HepG2 (cell line): ENCODE results near the gene TMEM256. TPM values are rescaled to one million over a fixed set of nuclear protein-coding genes. Genes with fewer than 3 reads are reported as not detected.

Source experiments
- ARID2 ChIP-seq: sonication (generic); formaldehyde crosslinking; IDR thresholded peaks from 2 replicates; pipeline ENCODE4 v1.8.1; 2022; ENCODE audit warnings: mild to moderate bottlenecking, missing genetic modification reagents, borderline replicate concordance
- FOXC1 ChIP-seq: sonication (generic); formaldehyde crosslinking; IDR thresholded peaks from 2 replicates; pipeline ENCODE4 v1.8.0; 2022; ENCODE audit warnings: mild to moderate bottlenecking, missing genetic modification reagents, borderline replicate concordance
- GZF1 ChIP-seq: sonication (generic); formaldehyde crosslinking; IDR thresholded peaks from 2 replicates; pipeline ENCODE4 v1.5.1; 2020; ENCODE audit warnings: mild to moderate bottlenecking, missing genetic modification reagents
- HNRNPH1 ChIP-seq: fragments of 200-400 bp; formaldehyde crosslinking; optimal IDR thresholded peaks from 2 replicates; pipeline ENCODE3; 2017; ENCODE audit warnings: mild to moderate bottlenecking, low read depth, low read length
- MAFK ChIP-seq, 2 experiments: IDR thresholded peaks in 1 of 2; conservative IDR thresholded peaks in 1 of 2; 2 replicates each; pipeline ENCODE4 v1.6.1; 2011; ENCODE audit warnings: improper control_type of control experiment in 2 of 2, low read length in 2 of 2
- RARG ChIP-seq: sonication (generic); formaldehyde crosslinking; IDR thresholded peaks from 2 replicates; pipeline ENCODE4 v1.4.0; 2020; ENCODE audit warnings: low read depth, mild to moderate bottlenecking, missing genetic modification reagents
- RBM39 ChIP-seq: fragments of 200-400 bp; formaldehyde crosslinking; IDR thresholded peaks from one replicate; pipeline ENCODE4 v1.6.1; 2018; ENCODE audit warnings: antibody characterized with exemption, mild to moderate bottlenecking, low read depth, low read length; ENCODE audit not compliant: poor library complexity, severe bottlenecking
- TOPORS ChIP-seq: sonication (generic); formaldehyde crosslinking; IDR thresholded peaks from 2 replicates; pipeline ENCODE4 v1.8.0; 2023; ENCODE audit warnings: mild to moderate bottlenecking, missing genetic modification reagents
- ZMYM2 ChIP-seq: sonication (generic); formaldehyde crosslinking; IDR thresholded peaks from 2 replicates; pipeline ENCODE4 v1.8.0; 2022; ENCODE audit warnings: mild to moderate bottlenecking, missing genetic modification reagents
- ZMYM3 ChIP-seq: sonication (generic); formaldehyde crosslinking; IDR thresholded peaks from 2 replicates; pipeline ENCODE4 v1.5.1; 2020; ENCODE audit warnings: mild to moderate bottlenecking, missing genetic modification reagents
- ZMYM4 ChIP-seq: sonication (generic); formaldehyde crosslinking; IDR thresholded peaks from 2 replicates; pipeline ENCODE4 v1.8.1; 2023; ENCODE audit warnings: mild to moderate bottlenecking, missing genetic modification reagents
- ZNF317 ChIP-seq: sonication (generic); formaldehyde crosslinking; IDR thresholded peaks from 2 replicates; pipeline ENCODE4 v1.5.0; 2020; ENCODE audit warnings: mild to moderate bottlenecking, missing genetic modification reagents
- ZNF335 ChIP-seq: sonication (generic); formaldehyde crosslinking; IDR thresholded peaks from 2 replicates; pipeline ENCODE4 v1.4.0; 2020; ENCODE audit warnings: missing genetic modification reagents
- ZNF343 ChIP-seq: sonication (generic); formaldehyde crosslinking; IDR thresholded peaks from 2 replicates; pipeline ENCODE4 v1.4.0; 2020; ENCODE audit warnings: mild to moderate bottlenecking, missing genetic modification reagents
- ZNF441 ChIP-seq: sonication (generic); formaldehyde crosslinking; IDR thresholded peaks from 2 replicates; pipeline ENCODE4 v1.7.0; 2021; ENCODE audit warnings: missing genetic modification reagents, borderline replicate concordance
- ZNF546 ChIP-seq: sonication (generic); formaldehyde crosslinking; conservative IDR thresholded peaks from 2 replicates; pipeline ENCODE4 v1.8.1; 2023; ENCODE audit warnings: mild to moderate bottlenecking, missing genetic modification reagents
- ZNF557 ChIP-seq: sonication (generic); formaldehyde crosslinking; IDR thresholded peaks from 2 replicates; pipeline ENCODE4 v1.4.0; 2020; ENCODE audit warnings: missing genetic modification reagents
- ZNF572 ChIP-seq: sonication (generic); formaldehyde crosslinking; IDR thresholded peaks from 2 replicates; pipeline ENCODE4 v1.5.1; 2020; ENCODE audit warnings: mild to moderate bottlenecking, missing genetic modification reagents
- ZNF766 ChIP-seq: sonication (generic); formaldehyde crosslinking; IDR thresholded peaks from 2 replicates; pipeline ENCODE4 v1.5.0; 2020; ENCODE audit warnings: missing genetic modification reagents, borderline replicate concordance
- ZNF780A ChIP-seq: sonication (generic); formaldehyde crosslinking; IDR thresholded peaks from 2 replicates; pipeline ENCODE4 v1.8.0; 2022; ENCODE audit warnings: mild to moderate bottlenecking, missing genetic modification reagents, moderate library complexity
- ZSCAN21 ChIP-seq: sonication (generic); formaldehyde crosslinking; IDR thresholded peaks from 2 replicates; pipeline ENCODE4 v1.8.0; 2022; ENCODE audit warnings: mild to moderate bottlenecking, missing genetic modification reagents, moderate library complexity, borderline replicate concordance
- polyA plus RNA-seq, 8 experiments: library from polyadenylated mRNA; depleted of rRNA in 3 of 8; stranded (reverse) in 7 of 8; unstranded in 1 of 8; fragments of >200 nt; fragmentation: Illumina TruSeq in 4 of 8; extraction: Trizol in 4 of 8; gene quantifications; 2 replicates each; pipeline versions ENCODE4 v1.2.1 to v1.2.3, GENCODE V29; 2011 to 2016; ENCODE audit warnings: low read depth in 4 of 8, missing spikeins in 1 of 8, mixed read lengths in 1 of 8; ENCODE audit not compliant: insufficient read depth in 1 of 8
- total RNA-seq, 5 experiments: library from RNA; depleted of rRNA; stranded (reverse); fragments of >200 nt; fragmentation: Illumina TruSeq; extraction: Trizol; gene quantifications; 2 replicates each; pipeline ENCODE4 v1.2.3, GENCODE V29; 2016; ENCODE audit warnings: low read depth in 1 of 5
- TF ChIP-seq, protein P1 (sequence below): sonication (generic); formaldehyde crosslinking; IDR thresholded peaks from 2 replicates; pipeline ENCODE4 v1.5.1; 2020; ENCODE audit warnings: missing genetic modification reagents, mild to moderate bottlenecking, borderline replicate concordance
- TF ChIP-seq, protein P2 (sequence below): sonication (generic); formaldehyde crosslinking; IDR thresholded peaks from 2 replicates; pipeline ENCODE4 v1.8.0; 2022; ENCODE audit warnings: mild to moderate bottlenecking, missing genetic modification reagents, moderate library complexity
- TF ChIP-seq, protein P3 (sequence below): IDR thresholded peaks from 2 replicates; pipeline ENCODE4 v1.6.1; 2016; ENCODE audit warnings: low read depth
- TF ChIP-seq, protein P4 (sequence below): sonication (generic); formaldehyde crosslinking; IDR thresholded peaks from 2 replicates; pipeline ENCODE4 v1.5.0; 2020; ENCODE audit warnings: missing genetic modification reagents

TMEM256 gene
- total and polyA plus RNA-seq, 2 of the 13 experiments (the other 11 are each of a cell fraction or from before 2014, with no cell fraction given), result 231 to 252 TPM

DNA sequence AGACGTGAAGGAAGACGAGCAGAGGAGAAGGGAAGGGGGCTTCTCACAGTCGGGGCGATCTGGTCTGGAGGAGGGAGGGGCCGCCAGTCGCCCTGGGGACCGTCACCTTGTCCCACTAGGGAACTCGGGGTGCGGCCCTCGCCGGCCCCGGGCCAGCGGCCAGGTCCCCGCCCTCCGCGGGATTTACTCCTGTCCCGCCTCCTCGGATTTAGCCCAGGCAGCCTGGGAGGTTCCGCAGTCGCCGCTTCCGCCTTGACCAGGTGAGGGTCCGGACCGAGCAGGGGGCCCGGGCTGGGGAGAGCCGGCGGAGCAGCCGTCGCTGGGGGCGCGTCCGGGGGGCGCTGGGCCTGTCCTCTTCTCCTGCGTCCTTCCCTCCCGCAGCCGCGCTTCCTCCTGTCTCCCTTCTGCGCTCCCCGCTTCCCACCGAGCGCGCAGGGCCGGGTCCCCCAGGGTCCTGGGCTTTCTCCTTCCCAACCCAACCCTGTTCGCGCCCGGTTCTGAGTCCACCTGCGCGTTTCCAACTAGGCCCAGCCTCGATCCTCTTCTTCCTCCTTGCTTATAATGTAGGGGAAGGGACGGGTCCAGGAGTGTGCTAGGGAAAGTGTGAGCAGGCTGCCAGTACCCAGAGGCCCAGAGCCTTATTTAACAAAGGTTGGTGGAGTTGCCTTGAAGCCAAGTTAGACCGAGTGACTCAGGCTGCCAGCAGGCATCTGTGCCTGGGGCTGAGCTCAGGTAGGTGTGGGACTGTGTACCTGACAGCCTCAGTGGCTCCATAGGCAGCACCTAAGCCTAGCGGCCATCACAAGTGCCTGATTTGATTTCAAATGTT is 22.8 kb downstream of the TMEM256 start, which contains the start of gene TNK1 (continued):
- TF ChIP-seq ZNF780A (CRISPR knock-in tag) (no peak), ZNF441 (CRISPR knock-in tag) (no peak), ZSCAN21 (CRISPR knock-in tag) (no peak), GZF1 (0 out of 2 replicates have a peak, but pooled peaks have one; percentile 35), ZNF343 (CRISPR knock-in tag) (peak; percentile 55; the same call in 1 of the 2 replicates), ZNF766 (no peak), ZMYM2 (no peak), ZNF557 (CRISPR knock-in tag) (no peak), TOPORS (CRISPR knock-in tag) (no peak), ZMYM4 (CRISPR knock-in tag) (peak; percentile 73; the same call in 1 of the 2 replicates), ZNF317 (peak; percentile 37; the same call in 1 of the 2 replicates), ZMYM3 (CRISPR knock-in tag) (no peak), MAFK (conservative IDR thresholded peaks at IDR 0.05 in 1 of 2, IDR thresholded peaks at IDR 0.05 in 1 of 2; ENCODE audit: low read length in 2 of 2) (no peak), RBM39 (no peak), FOXC1 (peak; percentile 91), ZNF335 (CRISPR knock-in tag) (no peak), HNRNPH1 (no peak), ARID2 (no peak), ZNF572 (CRISPR knock-in tag) (no peak), ZNF546 (0 out of 2 replicates have a peak, but pooled peaks have one; percentile 35), RARG (CRISPR knock-in tag) (no peak)
- TF ChIP-seq, protein P1, sequence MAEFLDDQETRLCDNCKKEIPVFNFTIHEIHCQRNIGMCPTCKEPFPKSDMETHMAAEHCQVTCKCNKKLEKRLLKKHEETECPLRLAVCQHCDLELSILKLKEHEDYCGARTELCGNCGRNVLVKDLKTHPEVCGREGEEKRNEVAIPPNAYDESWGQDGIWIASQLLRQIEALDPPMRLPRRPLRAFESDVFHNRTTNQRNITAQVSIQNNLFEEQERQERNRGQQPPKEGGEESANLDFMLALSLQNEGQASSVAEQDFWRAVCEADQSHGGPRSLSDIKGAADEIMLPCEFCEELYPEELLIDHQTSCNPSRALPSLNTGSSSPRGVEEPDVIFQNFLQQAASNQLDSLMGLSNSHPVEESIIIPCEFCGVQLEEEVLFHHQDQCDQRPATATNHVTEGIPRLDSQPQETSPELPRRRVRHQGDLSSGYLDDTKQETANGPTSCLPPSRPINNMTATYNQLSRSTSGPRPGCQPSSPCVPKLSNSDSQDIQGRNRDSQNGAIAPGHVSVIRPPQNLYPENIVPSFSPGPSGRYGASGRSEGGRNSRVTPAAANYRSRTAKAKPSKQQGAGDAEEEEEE, result no peak
- TF ChIP-seq, protein P2, sequence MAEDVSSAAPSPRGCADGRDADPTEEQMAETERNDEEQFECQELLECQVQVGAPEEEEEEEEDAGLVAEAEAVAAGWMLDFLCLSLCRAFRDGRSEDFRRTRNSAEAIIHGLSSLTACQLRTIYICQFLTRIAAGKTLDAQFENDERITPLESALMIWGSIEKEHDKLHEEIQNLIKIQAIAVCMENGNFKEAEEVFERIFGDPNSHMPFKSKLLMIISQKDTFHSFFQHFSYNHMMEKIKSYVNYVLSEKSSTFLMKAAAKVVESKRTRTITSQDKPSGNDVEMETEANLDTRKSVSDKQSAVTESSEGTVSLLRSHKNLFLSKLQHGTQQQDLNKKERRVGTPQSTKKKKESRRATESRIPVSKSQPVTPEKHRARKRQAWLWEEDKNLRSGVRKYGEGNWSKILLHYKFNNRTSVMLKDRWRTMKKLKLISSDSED, result no peak
- TF ChIP-seq, protein P3, sequence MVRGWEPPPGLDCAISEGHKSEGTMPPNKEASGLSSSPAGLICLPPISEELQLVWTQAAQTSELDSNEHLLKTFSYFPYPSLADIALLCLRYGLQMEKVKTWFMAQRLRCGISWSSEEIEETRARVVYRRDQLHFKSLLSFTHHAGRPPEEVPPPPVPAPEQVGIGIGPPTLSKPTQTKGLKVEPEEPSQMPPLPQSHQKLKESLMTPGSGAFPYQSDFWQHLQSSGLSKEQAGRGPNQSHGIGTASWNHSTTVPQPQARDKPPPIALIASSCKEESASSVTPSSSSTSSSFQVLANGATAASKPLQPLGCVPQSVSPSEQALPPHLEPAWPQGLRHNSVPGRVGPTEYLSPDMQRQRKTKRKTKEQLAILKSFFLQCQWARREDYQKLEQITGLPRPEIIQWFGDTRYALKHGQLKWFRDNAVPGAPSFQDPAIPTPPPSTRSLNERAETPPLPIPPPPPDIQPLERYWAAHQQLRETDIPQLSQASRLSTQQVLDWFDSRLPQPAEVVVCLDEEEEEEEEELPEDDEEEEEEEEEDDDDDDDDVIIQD (CRISPR knock-in tag), result no peak
- TF ChIP-seq, protein P4, sequence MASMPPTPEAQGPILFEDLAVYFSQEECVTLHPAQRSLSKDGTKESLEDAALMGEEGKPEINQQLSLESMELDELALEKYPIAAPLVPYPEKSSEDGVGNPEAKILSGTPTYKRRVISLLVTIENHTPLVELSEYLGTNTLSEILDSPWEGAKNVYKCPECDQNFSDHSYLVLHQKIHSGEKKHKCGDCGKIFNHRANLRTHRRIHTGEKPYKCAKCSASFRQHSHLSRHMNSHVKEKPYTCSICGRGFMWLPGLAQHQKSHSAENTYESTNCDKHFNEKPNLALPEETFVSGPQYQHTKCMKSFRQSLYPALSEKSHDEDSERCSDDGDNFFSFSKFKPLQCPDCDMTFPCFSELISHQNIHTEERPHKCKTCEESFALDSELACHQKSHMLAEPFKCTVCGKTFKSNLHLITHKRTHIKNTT (CRISPR knock-in tag), result no peak
